ENCODE data around the gene ADAM15. TPM values are rescaled to one million over a fixed set of nuclear protein-coding genes. Genes with fewer than 3 reads are reported as not detected.

The ADAM15 gene
- total RNA-seq, 1 experiment from 2014 or later: 30.6 TPM

DNA sequence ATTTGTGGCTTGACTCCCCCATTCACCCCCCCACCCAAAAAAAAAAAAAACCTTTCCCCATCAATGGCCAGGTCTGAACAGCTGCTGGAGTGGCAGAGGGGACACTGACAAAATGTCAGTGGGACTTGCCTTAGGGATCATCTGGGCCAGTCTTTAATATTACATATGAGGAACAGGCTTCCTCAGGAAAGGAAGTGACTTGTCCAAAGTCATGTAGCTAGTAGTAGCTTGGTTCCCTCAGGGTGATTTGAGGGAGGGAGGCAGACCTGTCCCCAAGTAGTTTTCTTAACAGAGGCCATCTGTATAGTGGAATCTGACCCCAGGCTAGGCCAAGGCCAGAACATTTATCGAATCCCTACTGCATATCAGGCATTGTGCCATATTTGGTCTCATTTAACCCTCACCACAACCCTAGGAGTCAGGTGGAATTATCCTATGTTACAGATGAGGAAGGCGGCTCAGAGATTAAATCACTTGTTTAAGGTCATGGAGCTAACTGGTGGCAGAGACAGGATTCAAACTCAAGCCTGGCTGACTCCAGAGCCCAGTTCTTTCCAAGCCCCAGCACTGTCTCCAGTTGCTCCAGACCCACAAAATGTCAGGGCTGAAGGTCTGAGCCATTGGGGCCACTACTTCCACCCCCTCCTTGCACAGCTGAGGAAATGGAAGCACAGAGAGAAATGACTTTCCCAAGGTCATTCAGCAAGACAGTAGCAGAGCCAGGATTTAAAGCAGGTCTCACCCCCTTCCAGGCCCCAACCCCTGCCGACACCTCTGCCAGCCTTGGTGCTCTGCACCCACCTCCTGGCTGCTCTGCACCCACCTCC, 38.1 kb upstream of the ADAM15 start:
- Histone ChIP-seq H2BK120ac (ENCODE audit: low read depth, low read length, poor library complexity, severe bottlenecking) (no peak overlapping the region), H3K14ac (ENCODE audit: insufficient read depth, low read length) (no peak overlapping the region), H2BK15ac (ENCODE audit: low read depth, low read length) (no peak overlapping the region), H4K91ac (ENCODE audit: insufficient read length, low read depth, low read length) (no peak overlapping the region), H2BK20ac (ENCODE audit: low read depth, low read length, poor library complexity, severe bottlenecking) (no peak overlapping the region), H3K9me3 (ENCODE audit: control insufficient read depth, low read depth, low read length) (no peaks in the 10 kb centered on the region), H3K79me1 (ENCODE audit: insufficient read depth, low read depth, low read length, poor library complexity, severe bottlenecking) (no peaks in the 10 kb centered on the region), H3K27me3 (ENCODE audit: insufficient read depth, low read length) (no peaks in the 10 kb centered on the region), H3K4ac (ENCODE audit: low read depth, low read length) (no peak overlapping the region), H3K23me2 (ENCODE audit: insufficient read length, low read depth, low read length, poor library complexity, severe bottlenecking) (no peaks in the 10 kb centered on the region), H3K27ac (ENCODE audit: insufficient read length, low read depth, low read length) (no peak overlapping the region), H3K18ac (ENCODE audit: insufficient read length, low read depth, low read length) (no peak overlapping the region), H3K56ac (ENCODE audit: insufficient read length, low read depth, low read length) (no peak overlapping the region), H4K8ac (replicated peaks; ENCODE audit: insufficient read length, low read depth, low read length) (no peak overlapping the region), H3T11ph (ENCODE audit: low read length) (no peak overlapping the region), H2AFZ (ENCODE audit: low read length) (no peak overlapping the region), H3K4me1 (ENCODE audit: insufficient read depth, low read length) (peaks cover 3% of the 10 kb centered on the region; the same call in 1 of the 2 replicates), H4K20me1 (ENCODE audit: control insufficient read depth, insufficient read depth, insufficient read length) (no peaks in the 10 kb centered on the region), H3K4me2 (ENCODE audit: insufficient read depth, insufficient read length, low read length) (no peak overlapping the region), H3K23ac (ENCODE audit: insufficient read length, low read depth, low read length) (no peak overlapping the region), H3K79me2 (ENCODE audit: insufficient read depth, low read length) (no peaks in the 10 kb centered on the region; the same call in 1 of the 2 replicates), H2BK5ac (ENCODE audit: insufficient read length, low read length) (no peak overlapping the region), H4K5ac (ENCODE audit: insufficient read length, low read depth, low read length) (no peak overlapping the region), H2BK12ac (ENCODE audit: insufficient read length, low read depth, low read length) (no peak overlapping the region), H2AK5ac (ENCODE audit: insufficient read length, low read length) (no peak overlapping the region), H3K9ac (ENCODE audit: extremely low read depth, insufficient read length, low read length) (no peak overlapping the region)
- TF ChIP-seq, protein P1, sequence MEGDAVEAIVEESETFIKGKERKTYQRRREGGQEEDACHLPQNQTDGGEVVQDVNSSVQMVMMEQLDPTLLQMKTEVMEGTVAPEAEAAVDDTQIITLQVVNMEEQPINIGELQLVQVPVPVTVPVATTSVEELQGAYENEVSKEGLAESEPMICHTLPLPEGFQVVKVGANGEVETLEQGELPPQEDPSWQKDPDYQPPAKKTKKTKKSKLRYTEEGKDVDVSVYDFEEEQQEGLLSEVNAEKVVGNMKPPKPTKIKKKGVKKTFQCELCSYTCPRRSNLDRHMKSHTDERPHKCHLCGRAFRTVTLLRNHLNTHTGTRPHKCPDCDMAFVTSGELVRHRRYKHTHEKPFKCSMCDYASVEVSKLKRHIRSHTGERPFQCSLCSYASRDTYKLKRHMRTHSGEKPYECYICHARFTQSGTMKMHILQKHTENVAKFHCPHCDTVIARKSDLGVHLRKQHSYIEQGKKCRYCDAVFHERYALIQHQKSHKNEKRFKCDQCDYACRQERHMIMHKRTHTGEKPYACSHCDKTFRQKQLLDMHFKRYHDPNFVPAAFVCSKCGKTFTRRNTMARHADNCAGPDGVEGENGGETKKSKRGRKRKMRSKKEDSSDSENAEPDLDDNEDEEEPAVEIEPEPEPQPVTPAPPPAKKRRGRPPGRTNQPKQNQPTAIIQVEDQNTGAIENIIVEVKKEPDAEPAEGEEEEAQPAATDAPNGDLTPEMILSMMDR (conservative IDR thresholded peaks at IDR 0.05): no peak
- H3K4me1 Mint-ChIP-seq: peaks cover 39 to 66% of the 10 kb centered on the region in 2 experiments
- H3K4me3 Mint-ChIP-seq: peak overlapping the region in 1 of 2 experiments; percentile 57; a peak in 2 of 5 replicates
- H3K27me3 Mint-ChIP-seq (ENCODE audit: low read depth): no peaks in the 10 kb centered on the region
- WGBS (ENCODE audit: extremely low coverage, insufficient read length, low lambda C conversion rate): no CpG with 5 or more reads among the region's 3 CpGs
- peaks cover 8 to 33% (median 18%) of the 10 kb centered on the region in 3 experiments; a peak in 6 of 7 replicates for H3K36me3 Mint-ChIP-seq (ENCODE audit: insufficient read depth in 1 of 3, low read depth in 3 of 3)
- no peak for DNase-seq
- no peaks in the 10 kb centered on the region; a peak in 1 of 5 replicates for H3K9me3 Mint-ChIP-seq
- peak overlapping the region; percentile 56 to 96 (median 72); a peak in 4 of 7 replicates for H3K27ac Mint-ChIP-seq
